GM18517 (cell line): ENCODE data around the gene BICD1.
"Not testable (repeated sequence)": the region's sequence is repeated elsewhere in the genome, so short reads cannot be mapped to it uniquely, and the experiment has no call there.

Experiments
- ATAC-seq: cut with Tn5 transposase; IDR thresholded peaks from one replicate; pipeline ENCODE4 v1.9.1; 2021; ENCODE audit warnings: mild to moderate bottlenecking, moderate library complexity; ENCODE audit not compliant: unreplicated experiment

BICD1 gene

DNA sequence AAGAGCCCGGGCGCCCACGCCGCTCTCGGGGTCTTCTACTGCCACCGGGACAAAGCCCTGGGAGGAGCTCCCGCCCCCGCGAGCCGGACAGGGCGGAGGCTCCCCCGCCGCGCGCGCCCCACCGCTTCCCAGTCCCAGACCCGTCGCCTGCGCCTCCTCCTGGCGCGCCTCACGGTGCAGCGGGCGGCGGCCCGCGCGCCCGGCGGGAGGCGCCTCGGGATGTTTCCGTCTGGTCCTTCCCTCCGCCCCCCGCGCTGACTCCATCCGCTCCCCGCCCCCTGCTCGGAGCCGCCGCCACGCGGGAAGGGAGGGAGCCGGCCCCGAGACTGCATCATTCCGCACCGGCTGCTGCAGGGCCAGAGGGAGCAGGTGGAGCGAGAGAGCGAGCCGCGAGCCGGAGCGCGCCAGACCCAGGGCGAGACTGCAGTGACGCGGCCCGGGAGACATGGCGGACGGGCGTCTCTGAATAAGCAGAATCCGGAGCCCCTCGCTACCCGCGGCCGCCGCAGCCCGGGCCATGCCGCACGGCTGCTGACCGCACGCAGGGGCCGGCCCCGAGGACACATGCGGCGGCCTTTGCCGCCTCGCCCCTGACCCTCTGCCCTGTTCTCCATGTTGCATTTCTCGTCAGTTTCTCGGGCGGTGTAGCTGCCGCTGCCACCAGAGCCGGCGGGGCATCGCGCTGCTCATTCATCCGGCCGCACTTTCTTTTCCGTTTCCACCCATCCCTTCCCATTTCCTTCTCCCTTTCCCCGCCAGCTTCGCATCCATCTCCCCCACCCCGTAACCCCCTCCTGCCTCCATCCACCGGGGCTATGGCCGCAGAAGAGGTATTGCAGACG lies at the start of gene BICD1:
Gene BICD1 (plus strand): TSS at position 331 of the 842 bp plus-strand sequence. CDS start 485 bp downstream, at position 816.
- peak; percentile 70 for ATAC-seq

DNA sequence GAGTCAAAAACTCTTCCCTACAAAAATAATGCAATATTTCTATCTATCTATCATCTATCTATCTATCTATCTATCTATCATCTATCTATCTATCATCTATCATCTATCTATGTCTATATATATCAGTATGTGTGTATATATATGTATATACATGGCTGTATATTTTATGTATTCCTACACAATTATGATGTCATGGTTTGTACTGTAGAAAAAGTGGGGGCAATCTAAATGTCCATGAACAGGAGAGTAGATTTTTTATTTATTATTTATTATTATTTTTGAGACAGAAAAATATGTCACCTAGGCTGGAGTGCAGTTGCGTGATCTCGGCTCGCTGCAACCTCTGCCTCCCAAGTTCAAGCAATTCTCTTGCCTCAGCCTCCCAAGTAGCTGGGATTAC lies 45.6 kb upstream of the BICD1 start:
- no peak for ATAC-seq

DNA sequence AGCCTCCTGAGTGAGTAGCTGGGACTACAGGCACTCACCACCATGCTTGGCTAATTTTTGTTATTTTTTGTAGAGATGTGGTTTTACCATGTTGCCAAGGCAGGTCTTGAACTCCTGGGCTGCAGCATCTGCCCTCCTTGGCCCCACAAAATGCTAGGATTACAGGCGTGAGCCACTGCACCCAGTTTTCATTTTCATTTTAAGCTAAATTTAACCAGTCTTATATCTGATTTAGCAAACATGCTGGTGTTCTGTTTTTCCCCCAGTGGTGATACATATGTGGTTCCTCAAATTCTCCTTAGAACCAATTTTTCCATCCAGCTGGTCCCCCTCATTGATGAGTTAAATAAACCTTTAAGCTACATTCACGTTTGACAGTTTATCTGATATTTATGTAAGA lies 43.8 kb upstream of the BICD1 start:
- ATAC-seq = no peak

DNA sequence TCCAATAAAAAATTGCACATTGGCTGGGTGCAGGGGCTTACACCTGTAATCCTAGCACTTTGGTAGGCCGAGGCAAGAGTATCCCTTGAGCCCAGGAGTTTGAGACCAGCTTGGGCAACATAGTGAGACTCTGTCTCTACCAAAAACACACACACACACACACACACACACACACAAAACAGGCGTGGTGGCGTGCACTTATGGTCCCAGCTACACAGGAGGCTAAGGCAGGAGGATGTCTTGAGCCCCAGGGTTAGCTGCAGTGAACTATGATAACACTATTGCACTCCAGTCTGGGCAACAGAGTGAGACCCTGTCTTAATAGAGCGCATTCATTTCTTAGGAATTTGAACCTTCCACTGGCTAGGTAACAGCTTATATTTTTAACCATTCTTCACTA lies 42.9 kb upstream of the BICD1 start:
- no peak for ATAC-seq

DNA sequence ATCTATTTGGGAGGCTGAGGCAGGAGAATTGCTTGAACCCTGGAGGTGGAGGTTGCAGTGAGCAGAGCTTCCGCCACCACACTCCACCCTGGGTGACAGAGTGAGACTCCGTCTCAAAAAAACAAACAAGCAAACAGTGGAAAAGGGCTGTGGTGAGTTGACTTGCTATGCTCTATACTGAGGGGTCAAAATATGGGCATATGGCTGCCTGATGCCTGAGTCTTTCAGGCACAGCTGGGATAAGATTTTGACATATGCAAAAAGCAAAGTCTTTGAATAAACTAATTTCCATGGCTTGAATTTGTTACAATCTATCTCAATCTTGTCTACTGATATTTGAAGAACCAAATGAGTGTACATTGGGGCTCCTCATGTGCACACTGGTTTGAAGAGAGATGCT lies 40.4 kb upstream of the BICD1 start:
- ATAC-seq = no peak

DNA sequence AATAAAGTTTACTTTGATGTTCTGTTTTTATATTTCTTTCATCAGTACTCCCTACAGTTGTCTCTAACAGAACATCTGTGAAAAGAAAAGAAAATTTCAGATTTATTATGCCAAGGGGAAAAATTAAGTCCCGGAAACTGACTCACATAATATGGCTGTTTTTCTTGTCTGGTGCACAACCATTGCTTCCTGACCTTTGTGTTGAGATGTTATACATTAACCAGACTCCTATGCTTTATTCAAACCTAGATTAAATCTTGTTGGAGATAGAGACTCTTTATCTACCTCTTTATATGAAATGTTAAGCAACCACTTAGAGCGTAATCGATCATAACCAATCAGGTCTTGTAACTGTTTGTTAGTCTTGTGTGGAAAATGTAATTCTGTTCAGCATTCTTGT lies 37.6 kb upstream of the BICD1 start:
- ATAC-seq = no peak

DNA sequence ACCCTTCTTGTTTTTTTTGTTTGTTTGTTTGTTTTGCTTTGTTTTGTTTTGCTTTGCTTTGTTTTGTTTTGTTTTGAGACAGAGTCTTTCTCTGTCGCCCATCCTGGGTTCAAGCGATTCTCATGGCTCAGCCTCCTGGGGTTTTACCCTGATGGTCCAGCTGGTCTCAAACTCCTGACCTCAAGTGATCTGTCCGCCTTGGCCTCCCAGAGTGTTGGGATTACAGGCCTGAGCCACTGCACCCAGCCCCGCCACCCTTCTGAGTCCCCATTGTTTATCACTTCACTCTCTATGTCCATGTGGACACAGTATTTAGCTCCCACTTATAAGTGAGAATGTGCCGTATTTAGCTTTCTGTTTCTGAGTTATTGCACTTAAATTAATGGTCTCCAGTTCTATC lies 36.9 kb upstream of the BICD1 start:
- no peak for ATAC-seq

DNA sequence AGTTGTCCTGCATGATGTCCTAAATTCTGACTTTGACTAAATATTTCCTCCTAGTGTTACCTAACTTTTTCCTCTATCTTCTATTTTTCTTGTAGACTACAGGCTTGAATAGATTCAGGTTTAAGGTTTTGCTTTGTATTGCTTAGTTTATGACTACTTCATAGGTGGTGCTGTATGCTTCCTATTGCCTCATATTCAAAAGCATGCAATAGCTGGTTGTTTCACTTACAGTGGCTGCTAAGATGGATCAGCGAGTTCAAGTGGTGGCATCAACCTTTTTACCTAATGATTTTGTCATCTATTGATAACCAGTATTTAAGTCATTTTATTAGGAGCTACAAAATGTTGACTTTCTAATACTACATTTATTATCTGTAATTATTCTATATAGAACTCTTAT lies 36.3 kb upstream of the BICD1 start:
- no peak for ATAC-seq

DNA sequence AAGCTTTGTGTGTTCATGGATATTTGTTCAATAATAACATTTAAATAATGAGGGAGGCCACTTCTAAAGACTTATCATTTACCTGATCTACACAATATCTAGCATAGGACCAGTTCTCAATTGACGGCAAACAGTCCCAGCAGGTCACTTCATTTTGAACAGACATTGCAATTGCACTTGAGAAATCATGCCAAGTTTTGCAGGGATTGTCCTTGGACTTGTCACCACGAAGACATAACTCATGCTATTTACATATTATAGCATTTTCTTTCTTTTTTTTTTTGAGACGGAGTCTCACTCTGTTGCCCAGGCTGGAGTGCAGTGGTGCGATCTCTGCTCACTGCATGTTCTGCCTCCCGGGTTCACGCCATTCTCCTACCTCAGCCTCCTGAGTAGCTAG lies 34.5 kb upstream of the BICD1 start:
- ATAC-seq = no peak

DNA sequence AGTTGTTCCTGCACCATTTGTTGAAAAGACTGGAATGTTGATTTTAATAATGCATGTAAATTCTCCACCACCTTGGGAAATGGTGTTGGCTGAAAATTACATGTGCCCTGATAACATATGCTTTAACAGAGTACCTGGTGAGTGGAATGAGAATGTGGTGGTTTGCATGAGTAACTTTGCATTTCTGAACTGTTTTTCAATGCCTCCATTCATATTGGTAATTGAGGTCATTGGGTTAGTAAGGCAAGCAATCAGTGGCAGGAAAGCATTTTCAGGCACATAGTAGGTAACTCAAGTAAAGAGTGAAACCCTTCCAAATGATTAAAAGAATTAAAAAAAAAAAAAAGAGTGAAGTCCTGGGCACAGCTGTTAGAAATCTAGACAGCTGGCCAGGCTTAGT lies 32.2 kb upstream of the BICD1 start:
- ATAC-seq = no peak

DNA sequence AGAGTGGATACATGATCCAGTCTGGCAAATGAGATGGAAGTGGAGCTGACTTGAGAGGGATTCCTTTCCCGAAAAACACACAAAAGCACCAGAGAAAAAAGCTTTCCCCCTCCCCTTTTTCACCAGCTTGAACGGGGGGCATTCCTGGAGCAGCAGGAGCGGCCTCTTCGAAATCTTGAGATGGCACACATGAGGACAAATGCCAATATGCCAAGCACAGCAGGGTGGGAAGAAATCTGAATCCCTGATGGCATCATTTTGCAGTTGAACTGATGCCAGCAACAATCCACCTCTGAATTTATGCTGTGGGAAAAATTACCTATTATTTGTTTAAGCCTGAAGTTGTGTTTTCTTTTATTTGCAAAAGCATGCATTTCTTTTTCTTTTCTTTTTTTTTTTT lies 29.7 kb upstream of the BICD1 start:
- no peak for ATAC-seq

DNA sequence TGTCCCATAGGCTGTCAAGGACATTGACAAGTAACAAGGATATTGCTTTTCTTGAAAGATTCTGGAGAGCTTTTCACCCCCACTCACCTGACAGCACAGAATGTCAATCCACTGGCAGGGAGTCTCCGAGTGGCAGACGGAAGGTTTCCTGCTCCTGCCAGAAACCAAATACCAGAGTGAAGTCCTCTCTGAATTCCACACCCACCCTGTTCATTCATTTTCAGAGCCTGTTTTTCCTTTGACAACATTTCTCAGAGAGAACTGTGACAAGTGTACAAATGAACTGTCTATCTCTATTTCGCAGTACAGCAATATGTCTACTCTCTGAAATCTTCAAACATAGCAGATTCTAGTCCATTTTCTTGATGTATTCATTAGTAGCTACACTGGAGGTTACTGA lies 26.2 kb upstream of the BICD1 start:
- ATAC-seq = no peak

DNA sequence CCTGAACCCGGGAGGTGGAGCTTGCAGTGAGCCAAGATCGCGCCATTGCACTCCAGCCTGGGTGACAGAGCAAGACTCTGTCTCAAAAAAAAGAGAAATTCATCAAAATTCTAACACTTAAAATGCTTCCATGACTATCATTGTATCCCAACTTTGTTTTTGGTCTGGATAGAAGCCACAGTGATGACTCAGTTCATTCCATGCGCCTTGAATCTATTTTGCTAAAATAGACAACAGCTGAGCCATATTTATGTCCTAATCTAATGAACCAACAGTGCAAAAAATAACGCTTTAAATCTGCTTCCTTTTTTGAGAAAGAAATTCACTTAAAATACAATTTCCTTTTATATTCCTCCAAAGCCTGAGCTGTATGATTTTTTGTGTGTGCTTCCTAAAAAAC lies 23.2 kb upstream of the BICD1 start:
- ATAC-seq = no peak

DNA sequence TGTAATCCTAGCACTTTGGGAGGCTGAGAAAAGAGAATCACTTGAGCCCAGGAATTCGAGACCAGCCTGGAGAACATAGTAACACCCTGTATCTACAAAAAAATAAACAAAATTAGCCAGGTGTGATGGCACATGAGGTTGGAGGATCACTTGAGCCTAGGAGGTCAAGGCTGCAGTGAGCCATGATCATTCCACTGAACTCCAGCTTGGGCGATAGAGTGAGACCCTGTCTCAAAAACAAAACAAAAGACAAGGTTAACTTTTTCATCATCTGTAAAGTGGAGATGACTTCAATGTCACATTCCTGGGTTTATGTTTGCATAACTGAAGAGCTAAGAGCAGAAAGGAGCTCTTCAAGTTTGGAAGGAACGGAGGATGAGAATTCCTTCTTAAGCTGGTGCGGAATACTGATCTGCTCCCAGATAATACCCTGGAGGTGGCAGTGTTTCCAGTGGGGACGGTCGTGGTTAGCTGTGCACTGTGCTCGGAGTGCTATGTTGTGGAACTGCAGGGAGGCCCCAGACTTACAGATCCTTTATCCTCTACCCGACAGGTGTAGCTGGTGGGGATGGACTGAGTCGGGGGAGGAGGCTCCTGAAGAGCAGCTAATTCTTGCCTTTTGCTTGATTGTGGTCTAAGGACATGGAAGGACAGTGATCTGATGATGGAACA lies 22.5 kb upstream of the BICD1 start:
- no peak for ATAC-seq

DNA sequence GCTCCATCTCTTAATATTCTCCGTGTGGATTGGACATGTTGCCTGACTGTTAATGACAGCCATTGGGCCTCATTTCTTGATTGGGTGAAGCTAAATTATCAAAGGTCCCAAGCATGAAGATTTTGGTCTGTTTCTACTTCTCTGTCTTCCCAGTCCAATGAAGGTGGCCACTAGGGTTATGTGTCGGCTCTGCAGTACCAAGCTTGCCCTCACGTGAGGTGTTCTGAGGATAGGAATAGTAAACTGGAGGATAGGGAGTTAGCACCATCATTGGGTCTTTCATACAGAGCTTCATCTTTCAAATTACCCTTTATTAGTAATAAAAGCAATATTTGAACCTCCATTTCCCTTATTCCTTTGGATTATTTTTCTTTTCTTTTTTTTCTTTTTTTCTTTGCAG lies 21.9 kb upstream of the BICD1 start:
- ATAC-seq = no peak

DNA sequence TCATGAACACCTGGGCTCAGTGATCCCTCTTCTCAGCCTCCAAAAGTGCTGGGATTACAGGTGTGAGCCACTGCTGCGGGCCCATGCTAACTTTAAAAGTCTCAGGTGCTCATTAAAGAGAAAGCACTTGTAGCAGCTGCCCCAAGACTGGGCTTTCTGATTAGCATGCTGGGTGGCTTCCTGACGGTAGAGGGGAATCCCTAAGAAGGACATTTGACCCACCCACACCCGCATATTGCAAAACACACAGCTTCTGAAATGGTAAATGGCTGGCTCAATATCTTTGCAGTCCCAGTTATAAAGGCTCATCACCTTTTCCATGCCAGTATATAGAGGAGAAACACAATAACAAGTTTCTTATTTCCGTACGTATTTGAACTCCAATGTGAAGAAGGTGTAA lies 19.3 kb upstream of the BICD1 start:
- no peak for ATAC-seq

DNA sequence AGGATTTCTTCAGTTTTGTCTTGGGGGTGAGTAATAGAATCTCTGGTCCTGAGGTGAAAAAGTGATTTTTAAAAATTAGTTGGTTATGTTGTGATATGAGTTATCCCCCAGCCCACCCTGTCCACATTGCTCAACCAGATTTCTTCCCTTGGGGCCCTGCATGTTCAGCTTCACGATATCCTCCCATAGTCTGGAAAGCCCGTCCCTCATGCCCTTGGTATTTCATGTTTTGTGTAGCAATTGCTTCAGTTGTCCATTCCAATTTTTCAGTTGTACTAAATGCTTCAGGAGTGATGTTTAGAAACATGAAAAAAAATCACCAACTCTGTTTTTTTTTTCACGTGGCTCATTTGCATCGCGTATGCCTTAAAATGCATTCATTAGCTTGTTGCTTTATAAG lies 17.5 kb upstream of the BICD1 start:
- no peak for ATAC-seq

DNA sequence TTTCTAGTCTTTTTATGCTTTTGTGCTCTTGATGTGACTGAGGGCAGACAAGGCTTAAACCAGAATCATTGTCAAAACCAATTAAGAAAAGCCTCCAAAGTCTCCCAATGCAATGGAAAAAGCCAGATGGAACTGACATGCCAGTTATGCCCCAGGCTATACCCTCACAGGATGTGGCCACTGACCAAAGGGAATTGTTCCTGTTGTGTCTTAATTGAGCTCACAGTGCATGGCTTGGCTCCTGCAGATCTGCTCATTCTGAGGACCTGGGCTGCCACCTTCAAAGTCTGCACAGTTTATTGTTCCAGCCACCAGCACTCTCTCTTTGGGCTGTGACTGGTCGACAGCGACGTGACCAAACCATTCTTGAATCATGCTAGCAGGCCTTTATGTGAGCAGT lies 17.1 kb upstream of the BICD1 start:
- no peak for ATAC-seq

DNA sequence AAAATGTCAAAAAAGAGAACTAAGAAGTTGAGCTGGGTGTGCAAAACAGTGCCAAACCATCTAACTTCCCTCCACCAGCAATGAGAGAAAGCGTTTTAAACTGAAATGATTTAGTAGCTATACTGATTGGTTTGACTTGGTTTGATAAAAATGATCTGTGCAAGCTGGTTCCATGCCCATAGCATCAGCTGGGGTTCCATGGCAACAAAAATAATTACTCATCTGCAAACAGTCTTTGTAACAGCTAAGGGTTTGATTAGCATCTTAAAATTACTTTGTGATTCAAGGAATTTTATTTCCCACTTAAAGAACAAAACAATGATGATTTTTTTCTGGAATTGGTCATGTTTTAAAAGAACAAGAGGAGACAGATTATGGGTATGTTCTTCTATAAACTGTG lies 15.0 kb upstream of the BICD1 start:
- ATAC-seq = no peak

DNA sequence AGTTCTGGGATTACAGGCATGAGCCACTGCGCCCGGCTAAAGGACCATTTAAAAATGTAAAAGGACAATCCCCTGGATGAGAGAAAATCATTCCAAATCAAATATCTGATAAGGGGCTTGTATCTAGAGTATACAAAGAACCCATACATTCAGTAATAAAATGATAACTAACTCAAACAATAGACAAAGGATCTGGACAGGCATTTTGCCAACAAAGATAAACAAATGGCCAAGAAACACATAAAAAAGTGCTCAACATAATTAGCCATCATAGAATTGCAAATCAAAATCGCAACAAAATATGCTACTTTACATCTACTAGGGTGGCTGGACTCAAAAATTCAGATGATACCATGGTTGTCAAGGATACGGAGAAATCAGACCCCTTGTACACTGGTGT lies 8.5 kb upstream of the BICD1 start:
- no peak for ATAC-seq

DNA sequence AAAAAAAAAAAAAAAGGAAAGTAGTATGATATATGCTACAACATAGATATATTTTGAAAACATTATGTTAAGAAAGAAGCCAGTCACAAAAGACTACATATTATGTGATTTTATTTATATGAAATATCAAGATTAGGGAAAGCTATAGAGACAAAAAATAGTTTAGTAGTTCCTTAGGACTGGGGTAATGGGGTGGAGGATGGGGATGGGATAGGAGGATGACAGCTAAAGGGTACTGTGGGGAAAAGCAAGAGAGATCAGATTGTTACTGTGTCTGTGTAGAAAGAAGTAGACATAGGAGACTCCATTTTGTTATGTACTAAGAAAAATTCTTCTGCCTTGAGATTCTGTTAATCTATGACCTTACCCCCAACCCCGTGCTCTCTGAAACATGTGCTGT lies 7.4 kb upstream of the BICD1 start:
- ATAC-seq = not testable (repeated sequence)

DNA sequence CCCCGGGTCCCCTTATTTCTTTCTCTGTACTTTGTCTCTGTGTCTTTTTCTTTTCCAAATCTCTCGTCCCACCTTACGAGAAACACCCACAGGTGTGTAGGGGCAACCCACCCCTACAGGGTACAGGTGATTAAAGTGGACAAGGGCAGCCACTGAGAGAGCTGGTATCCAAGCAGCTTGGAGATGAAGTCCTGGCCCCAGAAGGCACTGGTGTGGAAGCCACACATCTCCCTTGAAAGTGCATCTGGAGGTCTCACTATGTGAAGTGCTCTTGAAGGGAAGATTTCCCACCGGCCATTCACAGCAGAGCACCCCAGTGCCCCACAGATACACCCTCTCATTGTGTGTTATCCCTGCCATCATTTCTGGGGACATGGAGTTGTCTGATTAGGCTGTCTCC lies 6.3 kb upstream of the BICD1 start:
- ATAC-seq = no peak

DNA sequence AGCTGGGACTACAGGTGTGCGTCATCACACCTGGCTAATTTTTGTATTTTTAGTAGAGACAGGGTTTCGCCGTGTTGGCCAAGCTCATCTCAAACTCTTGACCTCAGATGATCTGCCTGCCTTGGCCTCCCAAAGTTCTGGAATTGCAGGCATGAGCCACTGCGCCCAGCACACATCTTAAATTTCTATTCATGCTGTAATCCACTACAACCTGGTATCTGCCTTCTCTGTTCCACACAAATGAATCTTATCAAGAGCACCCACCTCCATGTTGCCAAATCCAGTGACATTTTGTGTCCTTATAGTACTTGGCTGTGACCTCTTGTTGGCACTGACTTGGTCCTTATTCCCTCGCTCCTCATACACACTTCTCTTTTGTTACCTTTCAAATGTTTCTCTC lies 5.8 kb upstream of the BICD1 start:
- no peak for ATAC-seq
